CD4-positive, alpha-beta T cell (primary cell): ENCODE measurements around the gene FARS2. TPM values are rescaled to one million over a fixed set of nuclear protein-coding genes. Genes with fewer than 3 reads are reported as not detected.

Source experiments
- ATAC-seq: fragments of 200-7000 bp; cut with Tn5 transposase; one replicate; pipeline ENCODE4 v1.10.0; 2022; ENCODE audit warnings: mild to moderate bottlenecking; ENCODE audit not compliant: poor library complexity
- CTCF ChIA-PET: fragments of 350-600 bp; sonication (Branson Sonifier 250); formaldehyde crosslinking; loops from one replicate; lab custom pipeline; 2021; ENCODE audit warnings: antibody characterized with exemption, inconsistent platforms; lab: Charles Lee
- POLR2A ChIA-PET: fragments of 350-600 bp; sonication (Branson Sonifier 250); formaldehyde crosslinking; loops from one replicate; lab custom pipeline; 2021; ENCODE audit warnings: antibody characterized with exemption, inconsistent platforms; lab: Charles Lee
- DNase-seq, 14 experiments: peaks; one replicate each; pipeline ENCODE4 v3.0.0-alpha.2; 2013 to 2020; ENCODE audit warnings: mixed read lengths in 2 of 14
- H3K27ac ChIP-seq, 2 donors: one replicate each; pipeline versions ENCODE4 v1.5.1 to v1.7.0; 2013; ENCODE audit warnings: low read length in 2 of 2, low read depth in 1 of 2, mild to moderate bottlenecking in 1 of 2
- H3K27me3 ChIP-seq, 2 experiments: 1 replicate in 1 of 2; 2 replicates in 1 of 2; pipeline versions ENCODE4 v1.6.1 to v1.7.0; 2013; ENCODE audit warnings: low read length in 2 of 2, control low read depth in 1 of 2, mild to moderate bottlenecking in 1 of 2, moderate library complexity in 1 of 2; ENCODE audit not compliant: insufficient read depth in 2 of 2, control insufficient read depth in 1 of 2
- H3K36me3 ChIP-seq: one replicate; pipeline ENCODE4 v1.6.1; 2013; ENCODE audit warnings: low read length, control low read depth; ENCODE audit not compliant: insufficient read depth
- H3K4me1 ChIP-seq: one replicate; pipeline ENCODE4 v1.6.1; 2013; ENCODE audit warnings: low read length, control low read depth; ENCODE audit not compliant: insufficient read depth
- H3K4me3 ChIP-seq: one replicate; pipeline ENCODE4 v1.5.1; 2013; ENCODE audit warnings: mild to moderate bottlenecking, low read length, moderate library complexity
- H3K9me3 ChIP-seq, 2 experiments: 1 replicate in 1 of 2; 2 replicates in 1 of 2; pipeline versions ENCODE4 v1.6.1 to v1.7.0; 2013; ENCODE audit warnings: low read length in 2 of 2, mild to moderate bottlenecking in 2 of 2, control low read depth in 1 of 2, moderate library complexity in 1 of 2; ENCODE audit not compliant: control insufficient read depth in 1 of 2, insufficient read depth in 1 of 2
- H3K27ac Mint-ChIP-seq: one replicate; pipeline ENCODE4 v1.8.0; 2020; ENCODE audit warnings: mixed read lengths
- H3K27me3 Mint-ChIP-seq: one replicate; pipeline ENCODE4 v1.8.0; 2021; ENCODE audit warnings: mixed read lengths
- H3K36me3 Mint-ChIP-seq: one replicate; pipeline ENCODE4 v1.8.0; 2021; ENCODE audit warnings: low read depth, mixed read lengths
- H3K4me1 Mint-ChIP-seq: one replicate; pipeline ENCODE4 v1.8.0; 2021; ENCODE audit warnings: low read depth, mixed read lengths
- H3K4me3 Mint-ChIP-seq: one replicate; pipeline ENCODE4 v1.8.0; 2020; ENCODE audit warnings: mild to moderate bottlenecking, mixed read lengths
- H3K9me3 Mint-ChIP-seq: one replicate; pipeline ENCODE4 v1.8.0; 2020; ENCODE audit warnings: mixed read lengths
- CTCF ChIP-seq: fragments of 200-600 bp; IDR thresholded peaks from one replicate; pipeline ENCODE4 v1.8.0; 2022; ENCODE audit warnings: antibody characterized with exemption, mild to moderate bottlenecking
- intact Hi-C, 2 experiments: fragments of 100-400 bp; cut with DNase I in 1 of 2; cut with micrococcal nuclease in 1 of 2; formaldehyde crosslinking; loops; one replicate each; pipeline versions ENCODE4 v1.15.1 to v1.9.0; 2023 to 2025; cut with DNase I, micrococcal nuclease
- total RNA-seq, 174 experiments: library from RNA in 2 of 174; stranded (reverse) in 2 of 174; gene quantifications; one replicate each; pipeline ENCODE4 v1.2.3 and lab custom pipeline; 2021 to 2026

The FARS2 gene
- total RNA-seq, 2 experiments from 2014 or later, result 12.6 to 12.8 TPM

DNA sequence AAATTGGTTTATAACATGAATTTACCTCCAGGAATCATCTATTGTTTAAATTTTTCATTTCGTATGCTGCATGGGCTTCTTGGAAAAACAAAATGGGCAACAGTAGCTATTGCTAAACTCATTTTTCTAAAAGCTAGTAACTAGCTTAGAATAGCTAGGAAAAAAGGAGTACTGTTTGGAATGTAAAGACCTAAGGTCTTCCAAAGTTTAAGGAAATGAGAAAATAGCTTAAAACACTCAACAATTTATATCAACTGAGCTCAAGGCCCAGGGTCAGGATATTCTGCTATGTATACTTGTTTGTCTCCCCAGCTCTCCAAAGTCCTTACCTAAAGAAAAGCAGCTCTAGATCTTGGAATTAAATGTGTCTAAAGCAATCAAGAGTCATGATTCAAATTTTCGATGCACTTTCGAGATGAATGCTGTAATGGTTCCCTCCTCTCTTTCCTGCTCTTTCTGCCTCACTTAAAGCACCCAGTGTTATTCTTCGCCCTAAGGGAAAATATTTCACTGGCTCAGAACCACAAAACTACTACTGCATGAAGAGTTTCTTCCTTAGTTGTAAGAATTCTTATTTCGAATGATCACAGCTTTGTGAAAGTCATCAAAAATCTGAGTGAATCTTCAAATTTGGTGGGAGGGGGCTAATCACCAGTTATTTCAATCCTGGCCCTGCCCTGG is 42.2 kb upstream of the FARS2 start:
- no peak overlapping the region for H3K4me3 ChIP-seq
- no peak for ATAC-seq
- ChIA-PET POLR2A (no interaction called here), CTCF (interaction anchor here (1.6 kb wide), 1 partner anchor 84 kb away, joined by 3 read pairs; no protein-coding TSS in a partner anchor)
- no peaks in the 10 kb centered on the region for H3K9me3 ChIP-seq
- no peak overlapping the region for H3K27ac ChIP-seq
- Mint-ChIP-seq H3K27me3 (no peaks in the 10 kb centered on the region), H3K4me3 (no peak overlapping the region), H3K9me3 (no peaks in the 10 kb centered on the region), H3K27ac (no peak overlapping the region), H3K4me1 (peaks cover 4% of the 10 kb centered on the region), H3K36me3 (peaks cover 18% of the 10 kb centered on the region)
- TF ChIP-seq CTCF, result no peak
- peaks cover 4% of the 10 kb centered on the region for H3K36me3 ChIP-seq
- no peaks in the 10 kb centered on the region for H3K27me3 ChIP-seq
- intact Hi-C loops, result no loop called here
- no peaks in the 10 kb centered on the region for H3K4me1 ChIP-seq
- no peak for DNase-seq

DNA sequence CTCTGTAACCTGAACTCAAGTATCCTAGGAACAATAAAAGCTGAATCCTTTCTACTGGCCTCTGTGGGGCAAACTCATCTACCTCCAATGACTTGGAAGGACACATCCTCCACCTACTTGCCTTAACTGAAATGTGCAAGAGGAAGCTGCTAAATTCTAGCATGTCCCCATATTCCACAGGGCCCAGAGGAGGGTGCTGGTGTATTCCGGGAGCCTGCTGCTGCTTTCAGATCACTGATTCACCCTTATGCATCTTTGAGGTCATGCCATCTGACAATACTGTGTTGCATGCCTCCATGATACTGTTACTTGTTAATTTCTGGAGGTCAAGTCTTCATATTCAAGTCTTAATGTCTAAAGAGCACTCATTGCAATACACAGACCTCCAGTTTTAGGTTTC is 40.9 kb upstream of the FARS2 start:
- CTCF ChIA-PET, result no interaction called here
- Mint-ChIP-seq H3K36me3 (peaks cover 7% of the 10 kb centered on the region), H3K4me3 (no peak overlapping the region), H3K4me1 (peaks cover under 1% of the 10 kb centered on the region), H3K9me3 (no peaks in the 10 kb centered on the region), H3K27ac (no peak overlapping the region), H3K27me3 (no peaks in the 10 kb centered on the region)
- POLR2A ChIA-PET, result no interaction called here
- no peaks in the 10 kb centered on the region for H3K9me3 ChIP-seq
- H3K36me3 ChIP-seq, result no peaks in the 10 kb centered on the region
- TF ChIP-seq CTCF, result no peak
- intact Hi-C loops, result no loop called here
- H3K4me3 ChIP-seq, result no peak overlapping the region
- H3K27me3 ChIP-seq, result no peaks in the 10 kb centered on the region
- no peak for ATAC-seq
- DNase-seq, result no peak
- H3K27ac ChIP-seq, result no peak overlapping the region
- no peaks in the 10 kb centered on the region for H3K4me1 ChIP-seq

DNA sequence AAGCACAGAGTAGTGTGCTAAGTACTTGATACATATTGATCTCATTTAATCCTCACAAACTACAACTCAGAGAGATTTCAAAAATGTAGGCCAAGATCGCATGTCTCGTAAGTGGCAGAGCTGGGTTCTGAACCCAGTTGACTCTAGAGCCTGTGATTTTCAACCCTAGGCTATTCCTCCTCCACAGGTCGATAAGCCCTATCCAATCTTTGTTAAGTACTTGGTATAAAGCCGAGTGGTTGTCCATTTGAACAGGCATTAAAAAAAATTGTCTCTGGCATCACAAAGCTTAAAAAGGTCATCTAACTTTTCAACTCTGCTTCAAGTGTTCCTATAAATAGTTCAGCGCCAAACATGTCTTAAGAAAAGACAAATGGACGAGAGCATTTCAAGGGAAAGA is 38.0 kb upstream of the FARS2 start:
- H3K4me1 ChIP-seq, result no peaks in the 10 kb centered on the region
- Mint-ChIP-seq H3K4me1 (no peaks in the 10 kb centered on the region), H3K36me3 (peaks cover 7% of the 10 kb centered on the region), H3K27ac (no peak overlapping the region), H3K4me3 (no peak overlapping the region), H3K27me3 (no peaks in the 10 kb centered on the region), H3K9me3 (no peaks in the 10 kb centered on the region)
- TF ChIP-seq CTCF, result no peak
- H3K36me3 ChIP-seq, result no peaks in the 10 kb centered on the region
- ChIA-PET CTCF (no interaction called here), POLR2A (no interaction called here)
- ATAC-seq (no peak), DNase-seq (no peak)
- H3K4me3 ChIP-seq, result no peak overlapping the region
- H3K27ac ChIP-seq, result no peak overlapping the region
- intact Hi-C loops, result no loop called here
- no peaks in the 10 kb centered on the region for H3K27me3 ChIP-seq
- no peaks in the 10 kb centered on the region for H3K9me3 ChIP-seq
